Effector memory CD4-positive, alpha-beta T cell (primary cell): ENCODE data around the gene ADARB2.

Source experiments
- DNase-seq, 3 donors: peaks; one replicate each; pipeline ENCODE4 v3.0.0-alpha.2; 2020
- H3K27ac ChIP-seq: 2 replicates; pipeline ENCODE4 v1.7.0; 2013; ENCODE audit warnings: mild to moderate bottlenecking, low read length, moderate library complexity; ENCODE audit not compliant: insufficient read depth, poor library complexity, severe bottlenecking
- H3K27me3 ChIP-seq: replicated peaks from 2 replicates; pipeline ENCODE4 v1.7.0; 2013; ENCODE audit warnings: mild to moderate bottlenecking, low read length; ENCODE audit not compliant: insufficient read depth, control insufficient read depth, poor library complexity, severe bottlenecking
- H3K36me3 ChIP-seq: 2 replicates; pipeline ENCODE4 v1.7.0; 2013; ENCODE audit warnings: mild to moderate bottlenecking, low read length, moderate library complexity; ENCODE audit not compliant: control insufficient read depth, insufficient read depth
- H3K4me1 ChIP-seq: 2 replicates; pipeline ENCODE4 v1.7.0; 2013; ENCODE audit warnings: low read length, mild to moderate bottlenecking; ENCODE audit not compliant: control insufficient read depth, insufficient read depth, poor library complexity, severe bottlenecking
- H3K4me3 ChIP-seq: 2 replicates; pipeline ENCODE4 v1.7.0; 2013; ENCODE audit warnings: low read length, low read depth, mild to moderate bottlenecking; ENCODE audit not compliant: insufficient read depth, poor library complexity, severe bottlenecking
- H3K9me3 ChIP-seq: 2 replicates; pipeline ENCODE4 v1.7.0; 2013; ENCODE audit warnings: mild to moderate bottlenecking, low read length, moderate library complexity; ENCODE audit not compliant: control insufficient read depth

ADARB2 gene

GRCh38 chr10:1154531-1155295, 582.6 kb downstream of the ADARB2 start:
- Histone ChIP-seq H3K9me3 (no peaks in the 10 kb centered on the region), H3K4me1 (no peaks in the 10 kb centered on the region), H3K27ac (no peak overlapping the region), H3K36me3 (no peaks in the 10 kb centered on the region), H3K27me3 (no peaks in the 10 kb centered on the region), H3K4me3 (no peak overlapping the region)
- DNase-seq = no peak

DNA sequence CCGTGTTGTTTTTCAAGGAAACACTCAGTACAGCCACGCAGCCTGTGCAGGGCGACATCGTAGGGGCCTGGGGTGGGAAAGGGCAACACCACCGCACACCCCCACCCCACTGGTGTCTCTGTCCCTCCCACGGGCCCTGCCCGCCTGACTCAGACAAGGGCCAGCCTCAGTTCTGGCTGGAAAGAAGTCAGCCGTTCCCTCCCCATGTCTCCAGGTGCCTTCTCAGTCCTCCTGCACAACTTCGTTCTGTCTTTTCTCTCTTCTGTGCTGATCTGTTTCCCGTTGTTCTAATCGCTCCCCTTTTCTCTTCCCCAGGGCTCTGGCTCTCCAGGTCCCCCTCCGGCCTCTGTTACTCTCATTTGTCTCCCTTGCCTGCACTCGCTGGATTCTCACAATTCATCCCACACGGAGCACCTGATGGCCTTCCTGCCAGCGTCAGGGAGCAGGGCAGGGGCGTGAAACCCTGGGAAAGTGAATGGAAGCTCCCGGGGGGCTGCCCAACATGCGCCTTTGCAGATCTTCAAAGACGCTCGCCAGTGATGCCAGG, 583.4 kb downstream of the ADARB2 start:
- H3K36me3 ChIP-seq = no peaks in the 10 kb centered on the region
- H3K27me3 ChIP-seq = no peaks in the 10 kb centered on the region
- DNase-seq = no peak
- H3K4me1 ChIP-seq = no peaks in the 10 kb centered on the region
- H3K4me3 ChIP-seq = no peak overlapping the region
- H3K27ac ChIP-seq = no peak overlapping the region
- H3K9me3 ChIP-seq = no peaks in the 10 kb centered on the region

- Histone ChIP-seq H3K27ac (no peak overlapping the region), H3K36me3 (no peaks in the 10 kb centered on the region), H3K4me3 (no peak overlapping the region), H3K4me1 (no peaks in the 10 kb centered on the region), H3K9me3 (no peaks in the 10 kb centered on the region), H3K27me3 (no peaks in the 10 kb centered on the region)
- no peak for DNase-seq
Observed at GRCh38 chr10:1153251-1153763, 584.0 kb downstream of the ADARB2 start.

GRCh38 chr10:1152386-1153250, 584.7 kb downstream of the ADARB2 start:
- no peaks in the 10 kb centered on the region for H3K36me3 ChIP-seq
- no peak overlapping the region for H3K27ac ChIP-seq
- DNase-seq = no peak
- H3K4me3 ChIP-seq = no peak overlapping the region
- H3K27me3 ChIP-seq = no peaks in the 10 kb centered on the region
- no peaks in the 10 kb centered on the region for H3K4me1 ChIP-seq
- no peaks in the 10 kb centered on the region for H3K9me3 ChIP-seq

DNA sequence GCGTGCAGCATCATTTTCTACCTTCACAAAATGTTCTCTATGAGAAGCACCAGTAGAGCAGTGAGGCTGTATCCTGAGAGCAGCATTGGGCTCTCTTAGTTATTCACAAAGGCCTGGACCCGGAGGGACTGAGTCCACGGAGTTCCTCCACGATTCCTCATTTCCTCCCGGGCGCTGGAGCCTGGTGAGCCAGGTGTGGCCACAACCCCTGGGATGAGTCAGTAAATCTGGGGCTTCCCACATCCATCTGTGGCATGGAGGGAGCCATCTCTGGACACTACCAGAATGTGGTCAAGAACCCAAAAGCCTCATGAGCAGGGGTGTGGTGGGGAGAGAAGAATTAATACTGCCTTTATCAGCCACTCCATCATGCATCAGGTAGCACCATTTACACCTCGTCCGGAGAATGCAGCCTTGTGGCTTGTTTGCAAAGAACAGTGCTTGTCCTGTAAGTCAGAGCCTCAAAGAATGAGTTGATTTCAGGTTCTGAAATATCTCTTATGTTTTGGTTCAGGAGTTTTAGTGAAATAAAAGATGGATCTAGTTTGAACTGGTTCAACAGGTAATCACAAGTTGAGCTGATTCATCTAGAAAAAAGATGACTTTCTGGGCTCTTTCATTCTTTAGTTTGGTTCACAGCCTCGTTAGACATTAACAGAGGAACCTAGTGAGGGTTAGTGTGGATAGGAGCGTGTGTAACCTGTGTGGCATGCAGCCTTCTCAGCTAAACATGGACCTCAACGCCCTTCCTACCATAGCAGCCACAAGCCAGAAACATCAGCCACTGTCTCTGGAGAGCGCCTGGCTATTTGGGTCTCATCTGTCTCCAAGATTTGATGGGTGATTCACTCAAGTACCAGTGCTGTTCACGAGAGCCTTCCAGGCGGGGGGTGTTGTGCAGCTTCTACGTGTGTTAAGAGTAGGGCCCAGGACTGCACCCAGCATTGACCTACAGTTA, 586.0 kb downstream of the ADARB2 start:
- no peak overlapping the region for H3K27ac ChIP-seq
- no peaks in the 10 kb centered on the region for H3K4me1 ChIP-seq

GRCh38 chr10:1150638-1150955, 586.7 kb downstream of the ADARB2 start:
- no peak for DNase-seq
- no peaks in the 10 kb centered on the region for H3K27me3 ChIP-seq
- no peak overlapping the region for H3K4me3 ChIP-seq
- no peaks in the 10 kb centered on the region for H3K36me3 ChIP-seq
- H3K27ac ChIP-seq = no peak overlapping the region
- H3K4me1 ChIP-seq = no peaks in the 10 kb centered on the region
- H3K9me3 ChIP-seq = no peaks in the 10 kb centered on the region

More for the DNA sequence above, 586.0 kb downstream of the ADARB2 start:
- Histone ChIP-seq H3K9me3 (no peaks in the 10 kb centered on the region), H3K27me3 (no peaks in the 10 kb centered on the region), H3K36me3 (no peaks in the 10 kb centered on the region), H3K4me3 (no peak overlapping the region)
- DNase-seq = no peak

GRCh38 chr10:1149793-1150637, 587.3 kb downstream of the ADARB2 start:
- no peak overlapping the region for H3K4me3 ChIP-seq
- DNase-seq = peak in 1 of 3 donors; percentile 28

GRCh38 chr10:1148855-1149605, 588.3 kb downstream of the ADARB2 start:
- DNase-seq = no peak
- Histone ChIP-seq H3K4me1 (no peaks in the 10 kb centered on the region), H3K9me3 (no peaks in the 10 kb centered on the region), H3K4me3 (no peak overlapping the region), H3K36me3 (no peaks in the 10 kb centered on the region), H3K27me3 (no peaks in the 10 kb centered on the region), H3K27ac (no peak overlapping the region)

More at GRCh38 chr10:1149793-1150637, 587.3 kb downstream of the ADARB2 start:
- Histone ChIP-seq H3K9me3 (no peaks in the 10 kb centered on the region), H3K27me3 (no peaks in the 10 kb centered on the region), H3K36me3 (no peaks in the 10 kb centered on the region), H3K4me1 (no peaks in the 10 kb centered on the region), H3K27ac (no peak overlapping the region)
